CD4-positive, alpha-beta T cell treated with Interleukin-4 for 1 hour (primary cell): ENCODE results near the gene MID1.

Experiments
- DNase-seq, 2 donors: peaks; one replicate each; pipeline ENCODE4 v3.0.0-alpha.2; 2020 to 2022

Gene MID1

DNA sequence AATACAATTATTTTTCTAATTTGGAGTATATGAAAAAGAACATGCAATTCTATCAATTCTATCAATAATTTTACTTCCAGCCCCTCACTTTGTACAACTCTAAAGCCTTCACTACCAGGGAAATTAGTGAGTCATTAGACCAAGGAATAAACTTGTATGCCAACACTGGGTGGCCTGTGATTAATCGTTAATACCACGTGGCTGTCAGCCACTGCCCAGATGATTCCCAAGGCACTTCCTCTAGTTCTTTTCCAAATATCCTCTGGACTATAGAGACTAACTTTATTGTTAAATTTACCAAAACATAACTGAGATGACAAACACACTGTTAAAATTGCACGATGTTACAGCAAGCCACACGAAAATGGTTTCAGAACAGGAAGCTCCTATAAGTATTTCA is 45.7 kb downstream of the MID1 start:
- DNase-seq = no peak

DNA sequence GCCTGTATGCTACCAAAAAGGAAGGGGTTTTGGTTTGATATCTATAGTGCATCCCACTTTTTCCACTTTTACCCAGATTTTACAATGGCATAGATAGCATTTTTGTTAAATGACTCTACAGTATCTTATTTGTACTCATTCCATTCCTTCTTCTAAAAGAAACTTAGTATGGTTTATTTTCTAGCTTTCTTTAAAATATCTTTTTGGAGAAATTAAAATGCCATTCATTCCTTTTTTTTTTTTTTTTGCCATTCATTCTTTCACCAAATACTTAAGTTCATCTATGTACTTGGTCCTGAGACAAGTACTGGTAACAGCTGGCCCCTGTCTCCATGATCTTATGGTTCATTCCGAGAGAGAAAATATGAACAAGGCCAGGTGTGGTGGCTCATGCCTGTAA is 49.1 kb downstream of the MID1 start:
- no peak for DNase-seq

DNA sequence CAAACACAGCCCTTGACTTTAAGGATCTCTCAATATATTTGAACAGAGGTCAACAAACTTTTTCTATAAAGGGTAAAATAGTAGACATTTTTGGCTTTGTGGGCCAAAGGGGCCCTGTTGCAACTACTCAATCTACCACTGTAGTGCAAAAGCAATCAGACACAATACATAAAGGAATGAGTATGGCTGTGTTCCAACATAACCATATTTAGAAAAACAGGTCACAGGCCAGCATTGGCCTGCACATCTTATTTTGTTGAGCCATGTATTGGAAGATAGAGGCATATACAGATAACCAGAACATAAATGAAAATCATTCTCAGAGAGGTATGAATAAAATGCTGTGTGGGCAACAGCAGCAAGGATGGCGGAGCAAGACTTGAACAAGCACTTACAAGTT is 49.8 kb downstream of the MID1 start:
- no peak for DNase-seq

DNA sequence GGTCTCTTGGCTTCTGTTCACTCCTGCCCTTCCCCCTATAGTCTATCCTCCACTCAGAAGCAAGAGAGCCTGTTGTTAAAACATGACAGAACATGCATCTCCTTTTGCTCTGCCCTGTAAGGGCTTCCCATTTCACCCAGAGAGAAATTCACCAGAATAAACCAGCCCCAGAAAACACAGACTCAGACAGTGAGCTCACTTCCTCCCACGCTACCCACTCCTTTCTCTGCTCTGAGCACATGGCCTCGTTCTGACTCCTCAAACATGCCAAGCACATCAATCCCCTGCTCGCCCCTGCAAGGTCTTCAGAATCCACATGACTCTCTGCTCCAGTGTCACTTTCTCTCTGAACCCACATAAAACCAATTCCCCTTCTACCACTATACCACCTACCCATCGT is 50.4 kb downstream of the MID1 start:
- DNase-seq = no peak

DNA sequence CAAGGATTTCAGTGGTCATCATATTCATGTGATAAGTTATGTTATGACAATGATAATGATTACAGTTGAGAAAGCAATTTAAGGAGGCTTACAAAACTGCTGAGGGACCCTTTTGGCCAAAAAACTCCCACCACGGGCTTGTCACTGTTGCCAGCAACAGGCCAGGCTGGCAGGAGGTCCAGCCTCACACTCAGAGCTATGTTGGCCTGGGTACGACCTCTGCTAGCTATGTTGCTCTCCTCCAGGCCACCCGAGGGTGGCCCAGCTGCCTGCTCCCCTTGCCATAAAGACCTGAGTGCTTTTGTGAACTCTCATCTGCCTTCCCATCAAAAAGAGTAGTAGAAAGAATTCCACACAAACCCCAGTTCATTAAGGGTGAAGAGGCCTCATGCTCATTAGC is 52.0 kb downstream of the MID1 start:
- DNase-seq = no peak

DNA sequence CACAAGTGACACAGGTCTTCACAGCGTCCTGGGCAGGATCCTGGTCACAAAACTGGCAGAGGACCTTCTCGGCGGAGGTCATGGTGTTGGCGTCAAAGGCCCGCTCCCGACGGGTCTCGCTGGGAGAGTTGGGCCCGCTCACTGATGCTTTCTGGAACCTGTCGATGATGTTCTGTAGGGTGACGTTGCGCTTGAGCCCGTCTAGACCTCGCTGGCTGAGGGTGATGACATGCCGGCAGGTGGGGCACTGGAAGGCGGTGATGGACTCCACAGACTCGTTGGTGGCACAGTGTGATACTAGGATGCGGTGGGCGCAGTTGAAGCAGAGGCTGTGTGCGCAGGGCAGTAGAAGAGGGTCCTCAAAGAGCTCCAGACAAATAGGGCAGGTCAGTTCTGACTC is 53.2 kb downstream of the MID1 start:
- DNase-seq = no peak

DNA sequence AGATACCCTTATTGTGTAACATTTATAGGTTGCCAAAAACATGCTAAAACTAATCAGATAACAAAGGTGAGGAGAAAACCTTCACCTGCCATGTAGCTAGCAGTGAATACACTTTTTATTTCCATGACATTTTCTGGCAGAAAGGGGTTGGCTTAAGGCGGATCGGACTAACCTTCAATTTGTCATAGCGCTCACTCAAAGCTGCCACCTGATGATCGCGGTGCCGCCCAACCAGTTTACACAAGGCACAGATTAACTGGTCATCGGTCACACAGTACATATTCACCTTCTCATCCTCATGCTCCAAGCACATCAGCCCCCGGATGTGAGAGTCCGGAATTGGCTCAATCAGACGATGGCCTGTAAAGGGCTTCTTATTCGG is 53.7 kb downstream of the MID1 start:
- no peak for DNase-seq

DNA sequence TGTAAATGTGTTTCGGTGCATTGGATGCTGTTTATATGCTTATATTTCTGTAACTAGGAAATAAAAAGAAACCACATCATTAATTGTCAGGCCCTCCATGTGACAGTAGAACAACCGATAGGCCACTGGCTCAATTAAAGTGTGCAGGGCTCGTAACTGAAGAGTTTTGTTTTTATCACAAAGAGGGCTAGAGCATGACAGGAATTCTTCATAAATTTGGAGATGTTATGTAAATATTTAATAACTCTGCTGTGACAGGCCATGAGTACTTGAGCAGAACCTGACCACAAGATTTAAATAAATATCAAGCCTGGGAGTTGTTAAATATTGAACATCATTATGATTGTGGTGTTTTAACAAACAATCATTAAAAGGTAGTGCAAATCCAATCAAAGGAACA is 55.9 kb downstream of the MID1 start:
- no peak for DNase-seq

DNA sequence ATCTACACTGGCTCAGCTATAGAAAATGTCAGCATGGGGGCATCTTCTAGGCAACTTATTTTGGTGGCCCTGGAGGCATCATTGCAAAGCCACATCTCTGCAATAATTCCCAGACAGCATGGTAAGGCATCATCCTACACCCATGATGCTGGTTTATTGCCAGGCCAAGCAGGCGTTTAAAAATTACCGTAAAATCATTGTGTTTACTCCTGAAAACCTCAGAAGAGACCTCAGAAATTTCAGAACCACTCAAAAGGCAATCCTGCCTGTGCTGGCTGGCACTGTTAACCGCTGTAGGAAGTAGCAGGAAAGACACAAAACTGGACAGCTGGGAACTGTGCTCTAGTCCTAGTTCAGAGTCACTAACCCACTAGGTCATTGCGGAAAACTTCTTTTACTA is 63.2 kb downstream of the MID1 start:
- no peak for DNase-seq

DNA sequence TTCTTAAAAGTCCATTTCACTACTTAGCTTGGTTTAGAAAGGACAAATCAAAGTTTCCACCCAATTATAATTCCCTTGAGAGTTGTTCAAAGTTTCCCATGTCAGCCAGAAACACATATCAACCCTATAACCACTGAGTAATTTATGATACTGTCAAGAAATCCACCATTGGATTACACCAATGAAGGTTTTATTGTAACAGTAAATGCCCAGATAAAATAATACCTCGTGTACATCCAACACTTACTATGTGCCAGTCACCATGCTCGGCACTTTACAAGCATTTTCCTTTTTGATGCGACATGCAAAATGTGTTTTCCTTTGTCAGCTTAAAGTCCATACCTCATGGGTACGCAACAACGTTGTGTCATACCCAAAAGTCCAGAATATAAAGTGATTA is 64.0 kb downstream of the MID1 start:
- no peak for DNase-seq

DNA sequence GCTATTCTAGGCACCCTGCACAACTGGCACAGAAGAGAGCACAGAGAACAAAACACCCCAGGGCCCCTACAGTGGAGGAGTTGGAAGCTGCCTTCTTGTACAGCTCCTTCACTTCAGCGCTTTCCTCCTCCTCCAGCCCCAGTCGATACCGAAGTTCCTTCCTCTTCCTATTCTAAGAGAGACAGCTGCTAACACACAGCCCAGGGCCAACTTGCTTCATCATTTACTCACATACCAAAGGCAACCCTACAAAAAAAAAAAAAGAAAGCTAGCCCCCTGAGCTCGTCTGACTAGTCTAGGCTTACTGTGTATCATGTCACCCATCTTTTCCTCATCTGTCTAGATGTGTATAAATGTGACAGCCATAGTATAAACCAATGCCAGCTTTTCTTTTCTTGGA is 64.5 kb downstream of the MID1 start:
- DNase-seq = no peak

DNA sequence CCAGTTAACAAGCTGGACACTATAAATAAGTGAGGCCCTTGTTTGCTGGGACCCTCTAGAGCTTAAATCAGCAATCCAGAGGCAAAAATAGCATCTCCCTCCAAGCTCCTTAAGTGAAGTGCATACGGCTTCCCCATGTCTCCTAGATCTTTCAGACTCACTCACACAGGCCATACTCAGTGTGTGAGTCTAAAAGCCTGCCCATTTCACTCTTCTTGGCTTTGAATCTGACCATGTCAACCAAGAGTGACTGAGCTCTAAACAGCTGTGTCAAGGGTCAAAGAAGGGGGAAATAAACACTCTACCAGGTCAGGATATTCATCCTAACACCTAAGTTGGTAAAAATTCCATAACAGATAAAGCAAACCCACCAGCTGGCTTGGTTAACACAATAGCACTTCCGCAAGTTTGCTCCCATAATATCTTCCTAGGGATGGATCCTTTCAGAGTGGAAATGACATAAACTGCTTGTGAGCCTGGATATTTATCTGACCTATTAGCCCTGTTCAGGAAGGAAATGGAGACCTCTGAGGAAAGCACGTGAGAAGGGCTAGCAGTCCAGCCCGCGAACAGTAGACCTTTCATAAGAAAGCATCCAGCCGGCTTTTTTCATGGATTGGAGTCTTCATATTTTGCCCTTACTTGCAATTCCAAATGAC is 65.6 kb downstream of the MID1 start:
- DNase-seq = no peak

DNA sequence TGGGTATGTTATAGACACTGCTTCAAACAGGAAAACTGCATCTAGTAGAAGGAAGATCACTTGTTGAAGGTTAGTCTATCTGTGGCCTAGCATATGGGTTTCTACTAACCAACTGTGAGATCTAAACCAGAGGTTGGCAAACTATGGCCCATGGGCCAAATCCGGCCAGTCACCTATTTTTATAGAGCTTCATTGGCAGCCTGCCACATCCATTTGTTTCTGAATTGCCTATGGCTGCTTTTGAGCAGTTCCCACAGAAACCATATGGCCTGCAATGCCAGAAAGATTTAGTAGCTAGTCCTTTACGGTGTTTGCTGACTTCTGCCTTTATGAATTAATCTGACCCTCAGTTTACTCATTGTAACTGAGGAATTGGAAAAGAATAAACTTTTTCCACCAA is 71.1 kb downstream of the MID1 start:
- no peak for DNase-seq

DNA sequence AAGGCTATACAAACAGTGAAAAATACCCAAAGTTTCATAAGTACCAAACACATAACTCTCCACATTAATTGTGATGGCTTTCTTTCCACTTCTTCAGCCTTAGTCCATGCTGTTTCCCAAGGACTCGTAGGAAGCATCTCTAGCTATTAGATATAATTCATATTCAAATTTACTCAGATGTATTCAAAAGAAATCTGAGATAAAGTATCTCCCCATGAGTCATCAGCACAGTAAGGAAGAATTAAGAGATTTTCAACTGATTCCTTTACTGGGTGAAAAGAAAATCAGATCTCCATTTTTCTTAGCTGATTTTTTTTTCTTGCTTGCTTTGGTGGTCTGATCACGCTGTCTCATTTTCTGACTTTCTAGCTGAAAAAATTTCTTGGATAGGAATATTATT is 71.7 kb downstream of the MID1 start:
- no peak for DNase-seq

DNA sequence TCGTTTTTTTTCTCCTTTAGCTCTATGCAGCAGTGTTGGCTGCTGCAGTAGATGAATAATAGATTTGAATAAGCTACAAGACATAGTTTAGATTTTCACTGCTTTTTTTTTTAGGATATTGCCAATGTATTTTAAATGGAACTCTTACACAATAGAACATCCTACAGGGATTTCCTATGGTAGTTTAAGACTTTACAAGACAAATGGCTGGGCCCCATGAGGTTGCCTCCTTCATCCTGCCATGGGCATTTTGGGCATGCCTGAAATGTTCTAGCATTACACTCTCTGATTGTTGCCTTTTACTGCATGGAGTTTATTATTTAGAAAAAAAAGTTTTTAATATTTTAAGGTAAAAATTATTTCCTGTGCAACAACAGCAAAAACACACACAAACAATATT is 74.5 kb downstream of the MID1 start:
- no peak for DNase-seq

DNA sequence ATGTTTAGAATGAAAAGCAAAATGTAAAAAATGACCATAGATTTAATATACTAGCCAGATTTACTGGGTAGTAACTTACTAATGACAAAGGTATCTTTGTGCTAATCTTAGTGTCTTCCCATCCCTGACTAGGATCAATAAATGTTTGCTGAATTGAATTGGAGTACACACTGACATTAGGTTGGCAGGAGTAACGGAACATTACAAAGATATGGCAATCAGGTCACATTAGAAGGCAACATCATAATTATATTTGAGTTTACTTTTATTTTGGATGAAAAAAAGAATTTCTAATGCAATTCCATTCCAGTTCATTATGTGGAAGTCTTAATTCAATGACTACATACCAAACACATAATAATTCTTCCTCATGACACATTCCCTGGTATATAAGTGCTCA is 77.8 kb downstream of the MID1 start:
- no peak for DNase-seq

DNA sequence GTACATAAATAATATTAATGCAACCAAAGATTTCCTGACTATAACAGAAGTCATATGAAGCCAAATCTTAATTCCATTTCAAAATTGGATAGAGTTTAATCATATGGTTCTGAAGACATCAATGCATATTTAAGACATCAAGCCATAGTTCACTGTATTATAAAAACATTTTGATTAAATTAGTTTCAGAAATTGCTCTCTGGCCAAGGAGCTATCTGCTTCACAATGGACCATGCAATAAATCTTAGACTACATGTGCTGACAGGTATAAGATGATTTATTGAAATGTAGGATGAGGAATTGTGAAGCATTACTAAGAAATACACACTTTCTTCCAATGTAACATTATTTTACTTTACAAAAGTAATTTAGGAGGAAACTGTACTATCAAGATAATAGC is 81.6 kb downstream of the MID1 start:
- no peak for DNase-seq

DNA sequence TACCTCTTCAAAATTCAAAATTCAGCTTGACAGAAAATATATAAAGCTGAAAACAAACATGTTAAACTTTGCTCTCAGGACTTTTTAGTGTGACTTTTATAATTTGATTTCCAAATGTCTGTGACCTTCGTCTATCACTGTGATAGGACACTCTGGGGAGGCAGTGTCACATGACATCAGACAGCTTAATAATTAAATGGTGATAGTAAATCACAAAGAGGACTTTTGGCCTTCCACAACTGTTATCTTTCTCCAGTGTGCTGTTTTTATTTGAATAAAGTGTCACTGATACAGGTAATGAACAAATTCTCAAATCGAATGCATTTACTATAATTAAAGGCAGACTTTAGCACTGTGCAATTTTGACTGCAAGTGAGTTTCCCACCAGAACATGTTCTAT is 83.1 kb downstream of the MID1 start:
- no peak for DNase-seq

DNA sequence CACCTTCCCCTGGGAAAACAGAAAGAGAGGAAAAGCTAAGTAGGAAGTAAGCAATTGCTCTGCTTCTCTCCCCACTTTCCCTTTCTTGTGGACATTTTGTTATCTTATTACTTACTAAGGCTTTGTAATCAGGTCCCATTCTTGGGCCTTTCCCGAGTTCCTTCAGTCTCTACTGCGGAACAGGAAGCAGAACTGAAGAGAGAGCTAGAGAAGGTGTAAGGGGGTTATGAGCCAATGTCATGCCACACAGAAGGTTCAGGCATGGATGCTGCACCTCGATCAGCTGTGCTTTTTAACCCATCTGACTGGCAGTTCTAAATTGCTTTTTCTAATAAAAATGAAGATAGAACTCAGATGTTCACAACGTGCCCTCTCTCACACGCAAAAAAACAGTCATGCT is 83.6 kb downstream of the MID1 start:
- no peak for DNase-seq

DNA sequence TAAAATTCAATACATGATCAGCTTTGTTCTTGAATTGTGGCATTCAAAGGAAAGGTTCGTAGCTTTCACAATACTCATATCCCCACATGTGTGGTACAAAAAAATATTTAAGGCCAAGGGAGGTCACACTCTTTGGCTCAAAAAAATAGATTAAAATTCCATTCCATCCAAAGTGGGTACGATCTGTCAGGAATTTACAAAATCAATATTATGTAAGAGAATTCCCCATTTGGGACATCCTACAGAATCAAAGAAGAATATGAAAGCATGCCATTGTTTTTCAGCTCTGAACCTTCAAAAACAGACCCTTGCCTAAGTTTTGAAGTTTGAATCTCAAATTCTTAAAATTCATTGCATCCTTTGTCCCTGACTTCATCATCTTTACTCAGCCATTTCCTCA is 85.8 kb downstream of the MID1 start:
- no peak for DNase-seq

DNA sequence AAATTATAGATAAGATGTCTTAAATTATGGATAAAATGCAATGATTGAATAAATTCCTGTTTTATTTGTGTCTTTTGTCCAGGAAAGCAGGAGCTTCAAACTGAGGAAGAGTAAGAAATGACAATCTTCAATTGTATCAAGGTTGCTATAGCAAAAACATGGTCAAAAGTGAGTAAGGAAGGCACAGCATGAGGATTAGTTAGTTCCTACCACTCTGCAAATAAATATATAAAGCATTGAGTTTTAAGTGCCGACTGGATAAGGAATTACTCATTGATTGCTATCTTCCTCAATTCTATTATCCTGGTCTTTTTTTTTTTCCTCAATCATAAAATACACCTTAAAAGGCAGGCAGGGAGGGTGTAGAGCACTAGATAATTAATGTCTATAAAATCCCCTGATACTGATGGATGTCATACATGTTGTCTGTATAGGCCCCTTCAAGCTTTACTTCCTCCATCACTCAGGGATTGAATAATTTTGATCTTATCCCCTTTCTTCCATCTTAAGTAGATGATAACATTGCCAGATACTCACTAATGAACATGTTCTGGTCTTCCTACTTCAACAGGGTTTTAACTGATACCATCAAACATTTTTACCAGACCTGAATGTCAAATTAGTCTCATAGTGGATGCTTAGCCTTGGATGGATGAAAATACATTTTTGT is 86.6 kb downstream of the MID1 start:
- DNase-seq = no peak

DNA sequence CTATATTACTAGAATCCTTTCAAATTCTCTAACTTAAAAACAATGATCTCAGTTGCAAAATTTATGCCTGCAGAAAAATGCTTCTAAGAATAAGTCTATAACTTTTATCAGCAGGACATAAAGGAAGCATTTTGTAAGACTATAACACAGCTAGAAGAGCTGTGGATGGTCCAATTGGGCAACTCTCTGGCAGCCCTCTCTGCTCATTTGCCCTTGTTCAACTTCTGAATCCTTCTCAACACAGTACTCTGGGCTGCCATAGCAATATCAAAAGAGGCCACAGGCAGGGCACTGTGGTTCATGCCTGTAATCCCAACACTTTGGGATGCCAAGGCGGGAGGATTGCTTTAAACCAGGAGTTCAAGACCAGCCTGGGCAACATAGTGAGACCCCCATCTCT is 88.5 kb downstream of the MID1 start:
- no peak for DNase-seq

DNA sequence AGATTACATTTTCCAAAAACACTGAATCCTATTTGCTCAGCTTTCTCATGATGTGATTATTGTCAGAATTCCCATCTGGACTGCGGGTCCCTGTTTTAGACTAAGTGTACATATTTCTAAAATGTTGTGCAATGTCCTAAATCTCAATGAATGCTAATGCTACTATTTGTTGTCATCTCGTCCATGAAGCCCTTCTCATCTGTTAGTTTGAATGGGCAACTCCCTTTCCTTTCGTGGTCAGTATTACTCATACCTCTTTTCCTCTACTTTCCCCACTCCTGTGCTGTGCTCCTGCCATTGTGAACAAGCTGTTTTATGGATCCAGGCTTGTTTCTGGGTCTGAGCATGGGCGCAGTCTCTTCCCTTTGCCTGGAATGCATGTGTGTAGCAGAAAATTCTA is 91.0 kb downstream of the MID1 start:
- no peak for DNase-seq

DNA sequence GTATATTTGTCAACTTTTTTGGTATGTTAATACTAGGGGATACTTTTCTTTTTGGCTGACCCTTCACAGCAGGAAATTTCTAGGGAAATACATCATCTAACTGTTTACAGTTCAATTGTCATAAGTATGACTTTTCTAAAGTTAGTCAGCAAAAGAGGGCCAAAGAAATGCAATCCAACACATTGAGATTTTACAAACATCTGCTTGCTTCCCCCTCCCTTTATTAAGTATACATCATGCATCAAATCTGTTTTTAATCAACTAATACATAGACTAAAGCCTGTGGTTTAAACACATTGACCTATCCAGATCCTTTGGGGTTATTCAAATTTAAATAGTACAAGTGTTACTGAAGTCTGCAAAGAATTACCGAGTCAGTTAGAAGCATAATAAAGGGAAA is 93.9 kb downstream of the MID1 start:
- no peak for DNase-seq

DNA sequence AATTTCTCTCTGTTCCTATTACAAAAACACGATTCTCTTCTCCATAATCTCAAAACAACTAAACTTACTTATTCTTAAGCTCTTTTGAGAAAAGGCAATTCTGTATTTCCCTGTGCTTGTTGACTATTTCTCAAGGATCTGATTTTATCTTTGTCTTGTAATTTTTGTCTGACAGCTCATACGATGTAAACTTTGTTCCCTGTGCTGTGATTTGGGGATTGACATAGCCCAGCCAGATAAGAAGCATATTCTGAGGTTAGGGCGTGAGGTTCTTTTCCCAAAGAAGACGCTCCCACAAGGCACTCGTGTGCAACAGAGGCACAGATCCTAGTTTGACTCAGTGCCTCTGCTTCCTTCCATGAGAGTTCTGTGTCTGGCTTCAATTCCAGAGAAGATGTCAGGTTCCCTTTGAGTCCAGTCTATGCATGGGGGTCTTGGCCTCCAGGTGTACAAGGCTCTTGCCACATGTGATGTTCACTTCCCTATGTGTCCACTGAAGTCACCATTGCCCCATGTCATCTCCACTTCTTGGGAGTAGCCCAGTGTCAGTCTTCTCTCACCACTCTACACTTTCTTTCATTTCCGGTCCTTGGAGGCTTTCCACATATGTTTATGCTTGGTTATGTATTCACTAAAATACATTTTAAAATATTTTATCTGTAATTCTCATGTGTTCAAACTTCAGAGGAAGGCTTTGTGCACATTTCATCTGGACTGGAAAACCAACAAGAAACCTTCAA is 94.8 kb downstream of the MID1 start:
- no peak for DNase-seq
